ENCODE data around the gene LRRC25.

DNA sequence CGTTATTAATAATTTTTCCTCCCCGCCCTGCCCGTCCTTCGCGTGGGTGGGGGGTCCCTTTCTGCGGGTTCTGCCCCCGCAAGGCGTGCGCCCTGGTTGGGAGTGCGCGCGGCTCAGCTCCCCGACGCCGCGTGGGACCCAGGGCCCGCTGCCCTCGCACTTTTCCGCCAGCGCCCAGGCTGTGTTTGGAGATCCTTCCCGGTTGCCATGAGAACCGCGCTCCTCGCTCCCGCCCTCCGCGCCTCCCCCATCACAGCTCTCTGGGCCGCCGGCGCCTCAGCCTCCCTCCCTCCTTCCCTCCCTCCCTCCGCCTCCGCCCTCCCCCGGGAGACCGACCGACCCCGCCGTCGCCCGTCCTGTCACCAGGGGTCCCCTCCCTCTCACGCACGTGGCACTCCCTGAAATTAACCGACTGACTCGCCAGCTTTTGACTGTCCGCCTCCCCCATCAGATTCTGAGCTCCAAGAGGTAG lies 19.4 kb upstream of the LRRC25 start:
- TF ChIP-seq RAD21 (conservative IDR thresholded peaks at IDR 0.05 in 1 of 2, IDR thresholded peaks at IDR 0.05 in 1 of 2) (no peak), CTCF (IDR thresholded peaks at IDR 0.05) (no peak), NFE2L2 (conservative IDR thresholded peaks at IDR 0.05; ENCODE audit: low read length) (no peak), CHD4 (IDR thresholded peaks at IDR 0.05; ENCODE audit: borderline replicate concordance) (no peak), TP53 (CRISPR knock-in tag; IDR thresholded peaks at IDR 0.05) (no peak), POLR2A (IDR thresholded peaks at IDR 0.05; ENCODE audit: low read length) (no peak; the same call in 1 of the 2 replicates), SREBF2 (IDR thresholded peaks at IDR 0.05) (no peak), ZSCAN20 (CRISPR knock-in tag; IDR thresholded peaks at IDR 0.05) (no peak), EP300 (IDR thresholded peaks at IDR 0.05) (no peak), CHD2 (IDR thresholded peaks at IDR 0.05; ENCODE audit: low read length, partially characterized antibody) (no peak), REST (IDR thresholded peaks at IDR 0.05) (no peak)
- TF ChIP-seq, protein P1, sequence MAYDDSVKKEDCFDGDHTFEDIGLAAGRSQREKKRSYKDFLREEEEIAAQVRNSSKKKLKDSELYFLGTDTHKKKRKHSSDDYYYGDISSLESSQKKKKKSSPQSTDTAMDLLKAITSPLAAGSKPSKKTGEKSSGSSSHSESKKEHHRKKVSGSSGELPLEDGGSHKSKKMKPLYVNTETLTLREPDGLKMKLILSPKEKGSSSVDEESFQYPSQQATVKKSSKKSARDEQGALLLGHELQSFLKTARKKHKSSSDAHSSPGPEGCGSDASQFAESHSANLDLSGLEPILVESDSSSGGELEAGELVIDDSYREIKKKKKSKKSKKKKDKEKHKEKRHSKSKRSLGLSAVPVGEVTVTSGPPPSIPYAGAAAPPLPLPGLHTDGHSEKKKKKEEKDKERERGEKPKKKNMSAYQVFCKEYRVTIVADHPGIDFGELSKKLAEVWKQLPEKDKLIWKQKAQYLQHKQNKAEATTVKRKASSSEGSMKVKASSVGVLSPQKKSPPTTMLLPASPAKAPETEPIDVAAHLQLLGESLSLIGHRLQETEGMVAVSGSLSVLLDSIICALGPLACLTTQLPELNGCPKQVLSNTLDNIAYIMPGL (CRISPR knock-in tag; IDR thresholded peaks at IDR 0.05; ENCODE audit: borderline replicate concordance) = no peak
- TF ChIP-seq, protein P2, sequence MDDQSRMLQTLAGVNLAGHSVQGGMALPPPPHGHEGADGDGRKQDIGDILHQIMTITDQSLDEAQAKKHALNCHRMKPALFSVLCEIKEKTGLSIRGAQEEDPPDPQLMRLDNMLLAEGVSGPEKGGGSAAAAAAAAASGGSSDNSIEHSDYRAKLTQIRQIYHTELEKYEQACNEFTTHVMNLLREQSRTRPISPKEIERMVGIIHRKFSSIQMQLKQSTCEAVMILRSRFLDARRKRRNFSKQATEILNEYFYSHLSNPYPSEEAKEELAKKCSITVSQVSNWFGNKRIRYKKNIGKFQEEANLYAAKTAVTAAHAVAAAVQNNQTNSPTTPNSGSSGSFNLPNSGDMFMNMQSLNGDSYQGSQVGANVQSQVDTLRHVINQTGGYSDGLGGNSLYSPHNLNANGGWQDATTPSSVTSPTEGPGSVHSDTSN (IDR thresholded peaks at IDR 0.05) = no peak

Data from A549 (cell line).